GM19193 (cell line): ENCODE results near the gene KRTAP10-11.

Source experiments
- POLR2A ChIP-seq: IDR thresholded peaks from 4 replicates; pipeline ENCODE4 v1.6.1; 2011; ENCODE audit not compliant: insufficient read depth, insufficient read length; ENCODE audit errors: extremely low read depth

KRTAP10-11 gene

DNA sequence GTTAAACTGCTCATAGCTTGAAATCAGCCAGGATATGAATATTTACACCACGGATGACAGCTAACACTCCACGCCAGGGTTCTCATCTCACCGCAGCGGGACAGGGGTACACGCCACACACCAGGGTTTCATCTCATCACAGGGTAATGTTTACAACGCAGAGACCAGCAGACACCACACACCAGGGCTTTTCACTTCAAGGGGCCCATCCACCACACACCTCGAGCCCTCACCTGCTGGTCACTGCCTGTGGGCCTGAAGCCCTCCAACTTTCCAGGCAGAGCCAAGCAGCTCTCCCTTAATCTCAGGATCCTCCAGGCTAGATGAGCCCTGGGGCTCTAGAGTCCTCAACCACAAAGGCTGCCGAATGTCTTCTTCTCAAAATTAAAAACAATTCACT lies 49.4 kb downstream of the KRTAP10-11 start:
- no peak for TF ChIP-seq POLR2A

DNA sequence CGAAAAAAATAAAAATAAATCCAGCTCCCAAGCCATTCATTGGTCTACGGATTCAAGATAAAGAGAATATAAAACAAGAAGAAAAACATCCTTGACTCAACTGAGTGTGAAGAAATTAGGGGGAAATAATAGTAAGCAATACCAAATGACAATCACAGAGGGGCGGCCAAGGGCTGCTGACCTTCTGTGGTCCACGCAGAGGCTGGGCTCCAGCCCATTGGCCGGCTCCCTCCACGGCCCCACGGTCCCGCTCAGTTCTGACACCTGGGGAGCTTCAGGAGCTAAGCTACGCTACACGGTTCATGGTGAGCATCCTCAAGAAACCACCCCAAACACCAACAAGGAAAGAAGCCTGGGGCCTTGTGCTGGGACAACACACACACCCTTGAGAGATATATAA lies 50.4 kb downstream of the KRTAP10-11 start:
- no peak for TF ChIP-seq POLR2A
